ENCODE data around the gene CLIP1.

CLIP1 gene

GRCh38 chr12:122232691-122233090 is 189.8 kb downstream of the CLIP1 start:
- Histone ChIP-seq H3K14ac (ENCODE audit: low read length) (no peak overlapping the region), H3K23ac (ENCODE audit: low read length) (no peak overlapping the region), H4K91ac (ENCODE audit: low read depth, low read length) (no peak overlapping the region), H3K4me3 (ENCODE audit: low read depth, low read length) (no peak overlapping the region), H3K4me2 (ENCODE audit: low read length) (no peak overlapping the region), H2AFZ (ENCODE audit: insufficient read depth, low read length, poor library complexity) (no peak overlapping the region), H3K9ac (ENCODE audit: low read length) (no peak overlapping the region), H2AK5ac (ENCODE audit: low read length) (no peak overlapping the region), H4K8ac (ENCODE audit: low read depth, low read length) (no peak overlapping the region), H3K79me1 (ENCODE audit: low read length) (no peaks in the 10 kb centered on the region), H3K36me3 (ENCODE audit: control insufficient read depth in 1 of 2, insufficient read depth in 2 of 2, low read length in 2 of 2) (peaks cover 19 to 29% of the 10 kb centered on the region in 2 experiments), H3K4ac (ENCODE audit: low read depth, low read length) (no peak overlapping the region), H3K27me3 (ENCODE audit: insufficient read depth, low read length) (no peaks in the 10 kb centered on the region), H4K12ac (ENCODE audit: low read depth, low read length) (no peak overlapping the region), H3K79me2 (ENCODE audit: control insufficient read depth, insufficient read depth, low read length, poor library complexity) (no peaks in the 10 kb centered on the region), H3K18ac (ENCODE audit: low read length) (no peak overlapping the region), H2BK5ac (ENCODE audit: low read depth, low read length, poor library complexity) (no peak overlapping the region), H3K4me1 (ENCODE audit: control insufficient read depth in 1 of 2, insufficient read depth in 2 of 2, low read length in 2 of 2) (no peaks in the 10 kb centered on the region), H3K9me3 (ENCODE audit: insufficient read depth, low read depth, low read length) (no peaks in the 10 kb centered on the region), H3K27ac (ENCODE audit: low read depth, low read length) (no peak overlapping the region), H2BK120ac (ENCODE audit: insufficient read depth, low read length, poor library complexity) (no peak overlapping the region), H2BK12ac (ENCODE audit: low read length) (no peak overlapping the region)
- WGBS (ENCODE audit: extremely low coverage, insufficient coverage, insufficient read length): no CpG with 5 or more reads among the region's 10 CpGs
- DNase-seq: no peak

DNA sequence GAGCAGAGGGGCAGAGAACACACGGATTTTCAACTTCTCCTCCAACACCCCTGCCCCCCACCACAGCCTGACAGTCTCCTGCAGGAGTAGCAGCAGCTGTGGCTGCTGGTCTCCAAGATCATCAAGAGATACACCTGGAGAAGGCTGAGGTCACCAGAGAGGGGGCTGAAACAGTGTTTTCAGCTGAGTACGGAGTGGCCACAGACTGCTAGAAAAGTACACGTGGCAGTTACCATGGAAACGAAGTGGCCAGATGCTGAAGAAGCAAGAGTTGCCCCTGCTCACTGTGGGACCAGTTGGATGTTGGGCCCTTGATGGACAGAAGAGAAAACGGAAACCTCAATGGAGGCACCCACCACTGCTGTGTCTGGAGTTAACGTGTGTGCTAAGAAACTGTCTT is 191.7 kb downstream of the CLIP1 start:
- peaks cover under 1% of the 10 kb centered on the region for H3K79me1 ChIP-seq (ENCODE audit: low read length)
- no peak overlapping the region for H2AFZ ChIP-seq (ENCODE audit: insufficient read depth, low read length, poor library complexity)
- H4K12ac ChIP-seq (ENCODE audit: low read depth, low read length): no peak overlapping the region
- H2BK12ac ChIP-seq (ENCODE audit: low read length): no peak overlapping the region
- no peaks in the 10 kb centered on the region for H3K27me3 ChIP-seq (ENCODE audit: insufficient read depth, low read length)
- H3K9ac ChIP-seq (ENCODE audit: low read length): no peak overlapping the region
- H3K4ac ChIP-seq (ENCODE audit: low read depth, low read length): no peak overlapping the region
- no peak overlapping the region for H2BK5ac ChIP-seq (ENCODE audit: low read depth, low read length, poor library complexity)
- no peak overlapping the region for H3K27ac ChIP-seq (ENCODE audit: low read depth, low read length)
- H4K8ac ChIP-seq (ENCODE audit: low read depth, low read length): no peak overlapping the region
- no peaks in the 10 kb centered on the region for H3K9me3 ChIP-seq (ENCODE audit: insufficient read depth, low read depth, low read length)
- no peak overlapping the region for H4K91ac ChIP-seq (ENCODE audit: low read depth, low read length)
- peaks cover under 1% of the 10 kb centered on the region for H3K79me2 ChIP-seq (ENCODE audit: control insufficient read depth, insufficient read depth, low read length, poor library complexity)
- no peak overlapping the region for H2AK5ac ChIP-seq (ENCODE audit: low read length)
- H3K4me2 ChIP-seq (ENCODE audit: low read length): no peak overlapping the region
- H3K4me3 ChIP-seq (ENCODE audit: low read depth, low read length): no peak overlapping the region
- H3K18ac ChIP-seq (ENCODE audit: low read length): no peak overlapping the region
- no peak overlapping the region for H3K14ac ChIP-seq (ENCODE audit: low read length)
- no peak overlapping the region for H2BK120ac ChIP-seq (ENCODE audit: insufficient read depth, low read length, poor library complexity)
- no peak for DNase-seq
- no CpG with 5 or more reads among the region's 6 CpGs for WGBS (ENCODE audit: extremely low coverage, insufficient coverage, insufficient read length)
- peaks cover 5 to 7% of the 10 kb centered on the region in 2 experiments for H3K4me1 ChIP-seq (ENCODE audit: control insufficient read depth in 1 of 2, insufficient read depth in 2 of 2, low read length in 2 of 2)
- no peak overlapping the region for H3K23ac ChIP-seq (ENCODE audit: low read length)
- peaks cover 19 to 26% of the 10 kb centered on the region in 2 experiments for H3K36me3 ChIP-seq (ENCODE audit: control insufficient read depth in 1 of 2, insufficient read depth in 2 of 2, low read length in 2 of 2)

DNA sequence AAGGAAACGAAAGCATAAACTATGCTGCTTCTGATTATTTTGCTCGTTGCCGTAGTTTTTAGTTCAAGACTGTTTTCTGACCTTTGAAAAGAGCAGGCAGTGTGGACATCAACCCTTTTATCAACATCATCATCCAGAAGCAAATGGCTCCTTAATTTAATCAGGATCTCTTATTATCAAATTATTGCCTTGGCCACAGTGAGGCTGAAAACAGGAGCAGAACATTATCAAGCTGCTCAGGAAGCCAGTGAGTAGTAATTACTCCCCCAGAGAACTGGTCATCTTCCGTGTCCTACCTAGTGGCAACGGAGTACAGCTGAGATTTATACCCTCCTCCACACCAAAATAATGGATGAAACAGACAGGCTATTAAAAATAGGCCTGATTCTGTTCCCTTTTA is 194.4 kb downstream of the CLIP1 start:
- H3K79me1 ChIP-seq (ENCODE audit: low read length): peaks cover 6% of the 10 kb centered on the region
- H3K9me3 ChIP-seq (ENCODE audit: insufficient read depth, low read depth, low read length): no peaks in the 10 kb centered on the region
- no peak overlapping the region for H4K91ac ChIP-seq (ENCODE audit: low read depth, low read length)
- H3K79me2 ChIP-seq (ENCODE audit: control insufficient read depth, insufficient read depth, low read length, poor library complexity): peaks cover 9% of the 10 kb centered on the region
- no peak overlapping the region for H4K8ac ChIP-seq (ENCODE audit: low read depth, low read length)
- peaks cover 15 to 17% of the 10 kb centered on the region in 2 experiments for H3K4me1 ChIP-seq (ENCODE audit: control insufficient read depth in 1 of 2, insufficient read depth in 2 of 2, low read length in 2 of 2)
- H2AFZ ChIP-seq (ENCODE audit: insufficient read depth, low read length, poor library complexity): no peak overlapping the region
- H3K36me3 ChIP-seq (ENCODE audit: control insufficient read depth in 1 of 2, insufficient read depth in 2 of 2, low read length in 2 of 2): peaks cover 10 to 13% of the 10 kb centered on the region in 2 experiments
- H2AK5ac ChIP-seq (ENCODE audit: low read length): no peak overlapping the region
- no peak overlapping the region for H3K4me2 ChIP-seq (ENCODE audit: low read length)
- no peak overlapping the region for H3K23ac ChIP-seq (ENCODE audit: low read length)
- no peak for DNase-seq
- no peak overlapping the region for H4K12ac ChIP-seq (ENCODE audit: low read depth, low read length)
- no peak overlapping the region for H3K27ac ChIP-seq (ENCODE audit: low read depth, low read length)
- H3K4ac ChIP-seq (ENCODE audit: low read depth, low read length): no peak overlapping the region
- no peak overlapping the region for H2BK5ac ChIP-seq (ENCODE audit: low read depth, low read length, poor library complexity)
- no peak overlapping the region for H2BK120ac ChIP-seq (ENCODE audit: insufficient read depth, low read length, poor library complexity)
- H3K4me3 ChIP-seq (ENCODE audit: low read depth, low read length): no peak overlapping the region
- no CpG with 5 or more reads among the region's 5 CpGs for WGBS (ENCODE audit: extremely low coverage, insufficient coverage, insufficient read length)
- no peak overlapping the region for H2BK12ac ChIP-seq (ENCODE audit: low read length)
- H3K27me3 ChIP-seq (ENCODE audit: insufficient read depth, low read length): no peaks in the 10 kb centered on the region
- no peak overlapping the region for H3K14ac ChIP-seq (ENCODE audit: low read length)
- H3K18ac ChIP-seq (ENCODE audit: low read length): no peak overlapping the region
- no peak overlapping the region for H3K9ac ChIP-seq (ENCODE audit: low read length)

DNA sequence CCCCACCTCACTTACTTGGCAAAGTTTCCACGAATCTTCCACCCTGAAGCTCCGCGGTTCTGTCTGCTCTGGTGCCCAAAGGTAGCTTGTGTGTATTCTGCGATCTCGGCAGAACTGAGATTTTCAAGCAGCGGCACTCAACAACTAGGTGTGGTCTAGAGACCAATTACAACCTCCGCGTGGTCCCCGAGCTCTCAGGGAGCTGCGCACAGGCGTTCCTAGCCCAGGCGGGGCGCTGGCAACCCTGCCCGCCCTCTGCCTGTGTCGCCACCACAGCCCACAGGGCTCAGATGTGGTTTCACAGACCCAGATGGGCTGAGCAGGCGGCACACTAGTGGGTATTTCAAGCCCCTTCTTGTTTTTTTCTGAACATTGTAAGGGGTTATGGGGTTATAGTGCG is 195.1 kb downstream of the CLIP1 start:
- Histone ChIP-seq H3K4me2 (ENCODE audit: low read length) (no peak overlapping the region), H2AFZ (ENCODE audit: insufficient read depth, low read length, poor library complexity) (no peak overlapping the region), H3K27me3 (ENCODE audit: insufficient read depth, low read length) (no peaks in the 10 kb centered on the region), H3K27ac (ENCODE audit: low read depth, low read length) (no peak overlapping the region), H3K79me1 (ENCODE audit: low read length) (peaks cover 8% of the 10 kb centered on the region), H3K23ac (ENCODE audit: low read length) (no peak overlapping the region), H2BK5ac (ENCODE audit: low read depth, low read length, poor library complexity) (no peak overlapping the region), H4K91ac (ENCODE audit: low read depth, low read length) (no peak overlapping the region), H3K4me3 (ENCODE audit: low read depth, low read length) (no peak overlapping the region), H2BK12ac (ENCODE audit: low read length) (no peak overlapping the region), H3K36me3 (ENCODE audit: control insufficient read depth in 1 of 2, insufficient read depth in 2 of 2, low read length in 2 of 2) (peaks cover 9 to 15% of the 10 kb centered on the region in 2 experiments), H3K9me3 (ENCODE audit: insufficient read depth, low read depth, low read length) (no peaks in the 10 kb centered on the region), H3K18ac (ENCODE audit: low read length) (no peak overlapping the region), H4K8ac (ENCODE audit: low read depth, low read length) (no peak overlapping the region), H3K79me2 (ENCODE audit: control insufficient read depth, insufficient read depth, low read length, poor library complexity) (peaks cover 11% of the 10 kb centered on the region), H3K4me1 (ENCODE audit: control insufficient read depth in 1 of 2, insufficient read depth in 2 of 2, low read length in 2 of 2) (peaks cover 18 to 21% of the 10 kb centered on the region in 2 experiments), H4K12ac (ENCODE audit: low read depth, low read length) (no peak overlapping the region), H2AK5ac (ENCODE audit: low read length) (no peak overlapping the region), H3K4ac (ENCODE audit: low read depth, low read length) (no peak overlapping the region), H2BK120ac (ENCODE audit: insufficient read depth, low read length, poor library complexity) (no peak overlapping the region), H3K14ac (ENCODE audit: low read length) (no peak overlapping the region), H3K9ac (ENCODE audit: low read length) (no peak overlapping the region)
- WGBS (ENCODE audit: extremely low coverage, insufficient coverage, insufficient read length): no CpG with 5 or more reads among the region's 17 CpGs
- DNase-seq: no peak
